MM.1S (cell line): Measurements from ENCODE around the gene CCDC107.

Source experiments
- CTCF ChIP-seq: fragments of 300-600 bp; sonication (generic); IDR thresholded peaks from 2 replicates; pipeline ENCODE4 v1.5.1; 2016; ENCODE audit warnings: antibody characterized with exemption, low read length, mixed read lengths
- EZH2phosphoT487 ChIP-seq: fragments of 300-600 bp; sonication (generic); IDR thresholded peaks from 2 replicates; pipeline ENCODE4 v1.6.1; 2018; ENCODE audit warnings: antibody characterized with exemption, low read length

- TF ChIP-seq CTCF (no peak), EZH2phosphoT487 (no peak)
Measured at GRCh38 chr9:35708146-35708545, 50.1 kb downstream of the CCDC107 start.
